ENCODE results near the gene ATP2B3. TPM values are rescaled to one million over a fixed set of nuclear protein-coding genes. Genes with fewer than 3 reads are reported as not detected.

ATP2B3 gene
- total RNA-seq, 4 donors from 2014 or later, result not detected

DNA sequence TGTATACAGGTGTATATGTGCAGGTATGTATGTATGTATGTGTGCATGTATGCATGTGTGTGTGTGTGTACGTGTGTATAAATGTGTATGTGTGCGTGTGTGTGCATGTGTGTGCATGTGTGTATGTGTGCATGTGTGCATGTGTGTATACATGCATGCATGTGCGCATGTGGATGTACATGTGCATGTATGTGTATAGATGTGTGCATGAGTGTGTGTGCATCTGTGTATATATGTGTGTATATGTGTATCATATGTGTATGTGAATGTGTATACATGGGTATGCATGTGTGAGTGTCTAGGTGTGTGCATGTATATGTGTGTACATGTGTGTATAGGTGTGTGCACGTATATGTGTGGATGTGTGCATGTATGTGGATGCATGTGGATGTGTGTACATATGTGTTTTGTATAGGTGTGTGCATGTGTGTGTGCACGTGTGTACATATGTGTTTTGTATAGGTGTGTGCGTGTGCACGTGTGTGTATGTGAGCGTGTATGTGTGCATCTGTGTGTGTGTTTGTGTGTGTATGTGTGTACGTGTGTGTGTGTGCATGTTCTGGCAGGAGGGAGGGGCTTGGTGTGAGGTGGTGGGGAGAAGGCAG lies 16.7 kb upstream of the ATP2B3 start:
- DNase-seq (ENCODE audit: low spot score in 2 of 2), result no peak
- H3K27me3 ChIP-seq, result no peaks in the 10 kb centered on the region
- H3K36me3 ChIP-seq, result no peaks in the 10 kb centered on the region
- WGBS, result 91% methylated on average over 9 of the region's 9 CpGs
- H3K4me3 ChIP-seq, result no peak overlapping the region
- H3K9me3 ChIP-seq, result no peaks in the 10 kb centered on the region
- peaks cover 26% of the 10 kb centered on the region for H3K4me1 ChIP-seq
- no peak overlapping the region for H3K27ac ChIP-seq
- TF ChIP-seq, protein P1, sequence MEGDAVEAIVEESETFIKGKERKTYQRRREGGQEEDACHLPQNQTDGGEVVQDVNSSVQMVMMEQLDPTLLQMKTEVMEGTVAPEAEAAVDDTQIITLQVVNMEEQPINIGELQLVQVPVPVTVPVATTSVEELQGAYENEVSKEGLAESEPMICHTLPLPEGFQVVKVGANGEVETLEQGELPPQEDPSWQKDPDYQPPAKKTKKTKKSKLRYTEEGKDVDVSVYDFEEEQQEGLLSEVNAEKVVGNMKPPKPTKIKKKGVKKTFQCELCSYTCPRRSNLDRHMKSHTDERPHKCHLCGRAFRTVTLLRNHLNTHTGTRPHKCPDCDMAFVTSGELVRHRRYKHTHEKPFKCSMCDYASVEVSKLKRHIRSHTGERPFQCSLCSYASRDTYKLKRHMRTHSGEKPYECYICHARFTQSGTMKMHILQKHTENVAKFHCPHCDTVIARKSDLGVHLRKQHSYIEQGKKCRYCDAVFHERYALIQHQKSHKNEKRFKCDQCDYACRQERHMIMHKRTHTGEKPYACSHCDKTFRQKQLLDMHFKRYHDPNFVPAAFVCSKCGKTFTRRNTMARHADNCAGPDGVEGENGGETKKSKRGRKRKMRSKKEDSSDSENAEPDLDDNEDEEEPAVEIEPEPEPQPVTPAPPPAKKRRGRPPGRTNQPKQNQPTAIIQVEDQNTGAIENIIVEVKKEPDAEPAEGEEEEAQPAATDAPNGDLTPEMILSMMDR (IDR thresholded peaks at IDR 0.05), result no peak
- no peak for TF ChIP-seq EP300 (IDR thresholded peaks at IDR 0.05)
- TF ChIP-seq POLR2AphosphoS5 (IDR thresholded peaks at IDR 0.05), result no peak
- no peak for TF ChIP-seq POLR2A (IDR thresholded peaks at IDR 0.05)

DNA sequence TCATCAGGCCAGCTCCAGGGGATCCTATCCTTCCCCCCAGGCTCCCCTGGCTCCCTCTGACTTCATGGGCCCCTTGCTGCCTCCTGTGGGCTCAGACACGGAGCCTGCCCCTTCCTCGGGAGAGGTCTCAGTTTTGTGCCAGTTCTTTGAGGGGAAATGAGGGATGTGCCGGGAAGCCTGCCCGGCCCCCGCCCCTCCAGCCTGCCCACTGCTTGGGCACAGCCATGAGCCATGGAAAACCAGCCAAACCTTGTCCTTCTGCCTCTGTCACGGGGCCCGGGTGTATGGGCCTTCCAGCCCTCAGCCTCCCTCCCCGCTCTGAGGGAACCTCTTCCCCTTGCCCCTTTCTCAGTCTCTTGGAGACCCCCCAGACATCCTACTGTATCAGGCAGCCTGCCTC lies 15.9 kb upstream of the ATP2B3 start:
- no peak for TF ChIP-seq POLR2AphosphoS5 (IDR thresholded peaks at IDR 0.05)
- no peak overlapping the region for H3K27ac ChIP-seq
- H3K4me3 ChIP-seq, result no peak overlapping the region
- 72% methylated on average over 6 of the region's 8 CpGs for WGBS
- no peaks in the 10 kb centered on the region for H3K9me3 ChIP-seq
- H3K4me1 ChIP-seq, result peaks cover 19% of the 10 kb centered on the region
- no peaks in the 10 kb centered on the region for H3K36me3 ChIP-seq
- no peaks in the 10 kb centered on the region for H3K27me3 ChIP-seq
- no peak for DNase-seq (ENCODE audit: low spot score in 2 of 2)

DNA sequence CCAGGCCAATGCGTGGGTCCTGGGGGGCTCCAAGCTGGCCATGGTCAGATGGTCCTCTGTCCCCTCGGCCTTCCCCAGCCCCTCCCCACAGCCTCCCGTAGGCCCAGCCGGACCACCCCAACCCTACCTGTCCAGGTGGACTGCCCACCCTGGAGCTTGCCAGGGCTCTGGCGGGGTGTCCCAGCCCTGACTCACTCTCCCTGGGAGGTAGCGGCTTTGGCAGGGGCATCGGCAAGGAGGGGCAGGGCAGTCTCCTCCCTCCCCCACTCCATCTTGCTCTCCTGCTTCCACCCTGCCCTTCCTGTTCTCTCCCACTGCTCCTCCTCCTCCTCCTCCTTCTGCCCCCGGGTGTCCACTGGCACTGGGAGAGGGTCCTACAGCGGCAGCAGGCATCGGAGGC lies 15.3 kb upstream of the ATP2B3 start:
- Histone ChIP-seq H3K36me3 (no peaks in the 10 kb centered on the region), H3K27ac (no peak overlapping the region), H3K4me1 (peaks cover 19% of the 10 kb centered on the region), H3K9me3 (no peaks in the 10 kb centered on the region), H3K27me3 (no peaks in the 10 kb centered on the region), H3K4me3 (no peak overlapping the region)
- DNase-seq (ENCODE audit: low spot score in 2 of 2), result no peak
- TF ChIP-seq POLR2AphosphoS5 (IDR thresholded peaks at IDR 0.05), result no peak
- TF ChIP-seq EP300 (IDR thresholded peaks at IDR 0.05), result no peak
- TF ChIP-seq POLR2A (IDR thresholded peaks at IDR 0.05), result no peak
- TF ChIP-seq, protein P1 (IDR thresholded peaks at IDR 0.05), result no peak
- WGBS, result 65% methylated on average over 9 of the region's 10 CpGs

DNA sequence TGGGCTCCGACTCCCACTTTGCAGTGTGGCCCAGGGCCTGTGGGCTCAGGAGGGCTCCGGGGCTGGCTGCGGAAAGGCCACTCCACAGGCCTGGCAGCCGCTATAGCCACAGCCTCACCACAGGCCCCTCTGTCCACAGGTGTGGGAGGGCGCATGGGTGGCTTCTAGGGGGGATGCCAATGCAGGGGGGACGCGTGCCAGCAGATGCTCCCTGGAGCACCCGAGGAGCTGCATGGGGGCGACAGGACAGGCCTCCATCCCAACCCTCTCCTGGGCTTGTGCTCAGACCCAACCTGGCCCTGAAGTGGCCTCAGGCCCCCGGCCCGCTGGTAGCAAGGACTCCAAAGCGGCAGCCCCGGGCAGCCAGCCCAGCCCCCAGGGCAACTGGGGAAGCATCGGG lies 14.6 kb upstream of the ATP2B3 start:
- WGBS, result 100% methylated on average over 1 of the region's 14 CpGs
- no peaks in the 10 kb centered on the region for H3K27me3 ChIP-seq
- peaks cover 19% of the 10 kb centered on the region for H3K4me1 ChIP-seq
- H3K27ac ChIP-seq, result no peak overlapping the region
- no peak overlapping the region for H3K4me3 ChIP-seq
- DNase-seq (ENCODE audit: low spot score in 2 of 2), result no peak
- no peaks in the 10 kb centered on the region for H3K9me3 ChIP-seq
- no peaks in the 10 kb centered on the region for H3K36me3 ChIP-seq
- TF ChIP-seq POLR2AphosphoS5 (IDR thresholded peaks at IDR 0.05), result no peak
- no peak for TF ChIP-seq POLR2A (IDR thresholded peaks at IDR 0.05)
- TF ChIP-seq, protein P1 (IDR thresholded peaks at IDR 0.05), result no peak
- TF ChIP-seq EP300 (IDR thresholded peaks at IDR 0.05), result no peak

DNA sequence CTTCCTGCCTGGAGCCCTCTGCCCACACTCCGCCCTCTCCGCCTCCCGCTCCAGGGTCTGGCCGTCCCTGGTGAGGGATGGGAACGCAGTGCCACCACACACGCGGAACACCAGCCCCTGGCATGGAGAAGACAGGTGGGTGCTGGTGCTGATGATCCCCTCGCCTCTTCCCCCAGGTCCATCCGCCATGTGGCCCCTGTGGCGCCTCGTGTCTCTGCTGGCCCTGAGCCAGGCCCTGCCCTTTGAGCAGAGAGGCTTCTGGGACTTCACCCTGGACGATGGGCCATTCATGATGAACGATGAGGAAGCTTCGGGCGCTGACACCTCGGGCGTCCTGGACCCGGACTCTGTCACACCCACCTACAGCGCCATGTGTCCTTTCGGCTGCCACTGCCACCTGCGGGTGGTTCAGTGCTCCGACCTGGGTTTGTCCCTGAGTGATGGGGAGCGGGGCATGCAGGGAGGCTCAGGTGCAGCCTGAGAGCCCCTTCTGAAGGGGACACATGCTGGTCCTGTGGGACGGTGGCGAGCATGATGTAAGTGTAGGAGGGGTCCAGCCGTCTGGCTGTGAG lies 12.9 kb upstream of the ATP2B3 start:
- WGBS, result 83% methylated on average over 9 of the region's 26 CpGs
- Histone ChIP-seq H3K36me3 (no peaks in the 10 kb centered on the region), H3K27ac (no peak overlapping the region), H3K4me1 (peaks cover 9% of the 10 kb centered on the region), H3K4me3 (no peak overlapping the region), H3K9me3 (no peaks in the 10 kb centered on the region), H3K27me3 (no peaks in the 10 kb centered on the region)
- DNase-seq (ENCODE audit: low spot score in 2 of 2), result no peak
- TF ChIP-seq POLR2AphosphoS5 (IDR thresholded peaks at IDR 0.05) (no peak), POLR2A (IDR thresholded peaks at IDR 0.05) (no peak), EP300 (IDR thresholded peaks at IDR 0.05) (no peak)
- TF ChIP-seq, protein P1 (IDR thresholded peaks at IDR 0.05), result no peak

Measured in suprapubic skin (tissue), 4 donors.